Right kidney (tissue), 1 donor: Measurements from ENCODE around the gene MAPT.

Experiments used
- DNase-seq: peaks from one replicate; pipeline ENCODE4 v3.0.0-alpha.2; 2016

The MAPT gene

GRCh38 chr17:46057366-46057765 lies 163.0 kb downstream of the MAPT start:
- DNase-seq = no peak

DNA sequence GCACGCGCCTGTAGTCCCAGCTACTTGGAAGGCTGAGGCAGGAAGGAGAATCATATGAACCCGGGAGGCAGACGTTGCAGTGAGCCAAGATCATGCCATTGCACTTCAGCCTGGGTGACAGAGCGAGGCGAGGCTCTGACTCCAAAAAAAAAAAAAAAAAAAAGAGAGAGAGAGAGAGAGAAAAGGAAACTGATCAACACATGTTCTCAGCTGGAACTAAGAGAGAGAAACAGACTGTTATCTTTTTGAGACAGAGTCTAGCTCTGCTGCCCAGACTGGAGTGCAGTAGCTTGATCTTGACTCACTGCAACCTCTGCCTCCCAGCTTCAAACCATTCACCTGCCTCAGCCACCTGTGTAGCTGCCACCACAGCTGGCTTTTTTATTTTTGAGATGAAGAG lies 165.1 kb downstream of the MAPT start:
- DNase-seq = no peak

DNA sequence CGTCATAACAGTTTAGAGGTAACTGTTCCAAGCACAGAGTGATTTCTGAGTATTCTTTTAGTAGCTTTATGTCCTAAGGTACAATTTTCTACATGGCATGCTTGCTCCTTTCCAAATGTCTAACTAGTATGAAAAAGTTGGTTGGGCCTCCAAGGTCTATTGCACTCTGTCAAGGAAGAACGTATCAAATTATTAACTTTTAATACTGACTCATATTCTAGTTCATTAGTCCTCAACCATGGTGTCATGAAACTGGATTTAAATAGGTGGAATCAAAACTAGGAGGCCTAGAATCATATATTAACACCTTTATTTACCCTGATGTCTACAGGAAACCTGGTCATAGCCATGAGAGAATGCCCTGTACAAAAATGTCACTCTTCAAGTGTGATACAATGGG lies 166.1 kb downstream of the MAPT start:
- no peak for DNase-seq

- DNase-seq = no peak
Measured at GRCh38 chr17:46061435-46061834, 167.1 kb downstream of the MAPT start.

- DNase-seq = no peak
Measured at GRCh38 chr17:46063241-46063640, 168.9 kb downstream of the MAPT start.

DNA sequence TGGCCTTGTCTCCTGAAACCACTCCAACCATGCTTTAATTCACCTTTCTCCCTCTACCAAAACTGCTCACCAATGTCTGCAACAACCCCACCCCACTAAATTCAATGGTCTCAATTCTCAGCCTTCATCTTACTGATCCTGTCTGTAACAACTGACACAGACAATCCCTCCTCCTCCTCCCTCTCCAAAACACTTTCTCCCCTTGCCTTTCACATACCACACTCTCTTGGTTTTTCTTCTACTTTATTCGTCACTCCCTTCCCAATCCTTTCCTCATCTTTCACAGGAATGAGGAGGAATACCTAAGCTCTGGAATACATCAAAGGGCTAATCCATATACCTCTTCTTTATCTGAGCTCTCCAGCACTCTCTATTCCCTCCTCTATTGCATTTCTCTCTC lies 170.1 kb downstream of the MAPT start:
- DNase-seq = no peak

DNA sequence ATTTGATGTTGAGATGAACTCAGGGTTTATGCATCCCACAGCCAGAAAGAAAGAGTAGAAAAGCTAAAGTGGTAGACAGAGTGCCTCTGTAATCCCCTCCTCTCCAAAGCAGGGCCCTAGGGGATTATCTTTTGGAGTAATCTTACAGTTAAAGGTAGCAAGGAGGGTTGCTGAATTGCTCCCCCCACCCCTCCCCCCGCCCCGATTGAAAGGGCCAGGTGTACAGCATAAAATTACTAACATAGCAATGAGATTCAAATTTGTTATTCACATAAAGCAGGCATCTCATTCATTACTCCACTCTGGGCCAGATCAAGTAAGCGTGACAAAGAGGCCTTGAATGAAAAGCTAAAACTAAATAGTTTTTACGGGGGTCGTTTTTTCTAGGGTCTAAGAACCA lies 177.4 kb downstream of the MAPT start:
- DNase-seq = no peak

- DNase-seq = no peak
Measured at GRCh38 chr17:46072998-46073397, 178.6 kb downstream of the MAPT start.

GRCh38 chr17:46074540-46074939 lies 180.2 kb downstream of the MAPT start:
- DNase-seq = no peak
